HepG2 (cell line): ENCODE data around the gene BATF3. TPM values are rescaled to one million over a fixed set of nuclear protein-coding genes. Genes with fewer than 3 reads are reported as not detected.

Experiments used
- ATAC-seq: fragments of 200-7000 bp; cut with Tn5 transposase; 3 replicates; pipeline ENCODE4 v1.9.1; 2020; ENCODE audit warnings: mild to moderate bottlenecking, moderate library complexity
- BruUV-seq: library from RNA; stranded (reverse); fragments of 400-500 nt; replicated peaks from 2 replicates; lab custom pipeline; 2021; lab: Mats Ljungman, UMichigan
- CTCF ChIA-PET: fragments of 300-600 bp; formaldehyde crosslinking; extraction: SDS; loops from one replicate; lab custom pipeline; 2021; ENCODE audit warnings: low total read pairs, inconsistent platforms, low intra/inter-chr PET ratio; lab: Yijun Ruan, JAX
- POLR2A ChIA-PET: fragments of 350-600 bp; sonication (Branson Sonifier 250); formaldehyde crosslinking; loops from one replicate; lab custom pipeline; 2020; ENCODE audit warnings: antibody characterized with exemption, inconsistent platforms; lab: Yijun Ruan, JAX
- DNase-seq: peaks from one replicate; pipeline ENCODE4 v3.0.0-alpha.2; 2015; ENCODE audit warnings: low spot score
- FAIRE-seq: peaks from 3 replicates; lab custom pipeline; 2011; peaks lifted over from hg19 to GRCh38; lab: Jason Lieb, UNC
- H2AFZ ChIP-seq: one replicate; pipeline ENCODE4 v1.6.1; 2011; ENCODE audit warnings: low read length, inconsistent platforms
- H3K27ac ChIP-seq: fragments of 300-600 bp; 3 replicates; pipeline ENCODE4 v1.8.0; 2011; ENCODE audit warnings: mixed run types, mild to moderate bottlenecking, mixed read lengths, low read length, inconsistent platforms; ENCODE audit not compliant: insufficient read depth; ENCODE audit errors: extremely low read length
- H3K27me3 ChIP-seq, 2 experiments: fragments of 200-600 bp in 1 of 2; 2 replicates in 1 of 2; 3 replicates in 1 of 2; pipeline versions ENCODE4 v1.6.0 to v1.8.0; 2011; ENCODE audit warnings: low read length in 2 of 2, mild to moderate bottlenecking in 2 of 2, moderate library complexity in 2 of 2, inconsistent platforms in 1 of 2; ENCODE audit not compliant: insufficient read depth in 2 of 2, control insufficient read depth in 1 of 2
- H3K36me3 ChIP-seq, 2 experiments: fragments of 200-600 bp in 1 of 2; replicated peaks in 1 of 2; 2 replicates in 1 of 2; 3 replicates in 1 of 2; pipeline versions ENCODE4 v1.5.1 to v1.8.0; 2011; ENCODE audit warnings: low read length in 2 of 2, inconsistent platforms in 1 of 2; ENCODE audit not compliant: insufficient read depth in 2 of 2, control insufficient read depth in 1 of 2
- H3K4me1 ChIP-seq: 2 replicates; pipeline ENCODE4 v1.5.1; 2012; ENCODE audit warnings: low read length, inconsistent platforms; ENCODE audit not compliant: insufficient read depth
- H3K4me2 ChIP-seq: 2 replicates; pipeline ENCODE4 v1.6.0; 2011; ENCODE audit warnings: low read depth, low read length, inconsistent platforms
- H3K4me3 ChIP-seq, 3 experiments: fragments of 200-600 bp in 1 of 3; sonication (generic), shearing (Covaris generic) in 1 of 3; replicated peaks in 1 of 3; 2 replicates each; pipeline ENCODE4 v1.5.1; 2011 to 2016; ENCODE audit warnings: low read length in 3 of 3, inconsistent platforms in 2 of 3, low read depth in 2 of 3, mild to moderate bottlenecking in 2 of 3, control low read depth in 1 of 3, mixed read lengths in 1 of 3; ENCODE audit not compliant: insufficient read depth in 1 of 3
- H3K79me2 ChIP-seq: one replicate; pipeline ENCODE4 v1.6.1; 2011; ENCODE audit warnings: low read length, inconsistent platforms; ENCODE audit not compliant: insufficient read depth
- H3K9ac ChIP-seq: 2 replicates; pipeline ENCODE4 v1.6.0; 2011; ENCODE audit warnings: mild to moderate bottlenecking, low read depth, low read length, inconsistent platforms; ENCODE audit not compliant: insufficient read depth
- H3K9me3 ChIP-seq: 2 replicates; pipeline ENCODE4 v1.5.1; 2012; ENCODE audit warnings: mild to moderate bottlenecking, low read length
- H4K20me1 ChIP-seq: 2 replicates; pipeline ENCODE4 v1.6.0; 2011; ENCODE audit warnings: inconsistent platforms, mild to moderate bottlenecking, low read length, moderate library complexity; ENCODE audit not compliant: insufficient read depth
- JARID2 ChIP-seq: sonication (generic); formaldehyde crosslinking; IDR thresholded peaks from 2 replicates; pipeline ENCODE4 v1.8.1; 2023; ENCODE audit warnings: missing genetic modification reagents, inconsistent platforms; ENCODE audit not compliant: insufficient replicate concordance
- SOX6 ChIP-seq, 2 experiments: fragments of 450-650 bp in 1 of 2; sonication (generic) in 1 of 2; formaldehyde crosslinking in 1 of 2; IDR thresholded peaks; 2 replicates each; pipeline versions ENCODE4 v1.4.0 to v1.6.1; 2017 to 2020; ENCODE audit warnings: antibody characterized with exemption in 1 of 2, mild to moderate bottlenecking in 1 of 2, missing genetic modification reagents in 1 of 2
- ZNF501 ChIP-seq: sonication (generic); formaldehyde crosslinking; IDR thresholded peaks from 2 replicates; pipeline ENCODE4 v1.5.1; 2020; ENCODE audit warnings: mild to moderate bottlenecking, moderate library complexity, missing genetic modification reagents
- WGBS: methylation state at CpG from one replicate; pipeline ENCODE4 v1.1.6; 2017; ENCODE audit warnings: low lambda C conversion rate; 5-methylcytosine and 5-hydroxymethylcytosine counted together
- in situ Hi-C: cut with HindIII; loops from 2 replicates; pipeline ENCODE4 v1.10.0; 2017; ENCODE audit warnings: low pct_unique_long_range_greater_than_20kb; ENCODE audit not compliant: extremely low pct_ligation_motif_present
- intact Hi-C: fragments of 100-400 bp; cut with micrococcal nuclease; formaldehyde crosslinking; loops from one replicate; pipeline ENCODE4 v1.10.0; 2022; ENCODE audit not compliant: unreplicated experiment
- polyA plus RNA-seq, 8 experiments: library from polyadenylated mRNA; depleted of rRNA in 3 of 8; stranded (reverse) in 7 of 8; unstranded in 1 of 8; fragments of >200 nt; fragmentation: Illumina TruSeq in 4 of 8; extraction: Trizol in 4 of 8; gene quantifications; 2 replicates each; pipeline versions ENCODE4 v1.2.1 to v1.2.3, GENCODE V29; 2011 to 2016; ENCODE audit warnings: low read depth in 4 of 8, missing spikeins in 1 of 8, mixed read lengths in 1 of 8; ENCODE audit not compliant: insufficient read depth in 1 of 8
- total RNA-seq, 5 experiments: library from RNA; depleted of rRNA; stranded (reverse); fragments of >200 nt; fragmentation: Illumina TruSeq; extraction: Trizol; gene quantifications; 2 replicates each; pipeline ENCODE4 v1.2.3, GENCODE V29; 2016; ENCODE audit warnings: low read depth in 1 of 5
- TF ChIP-seq, protein P1 (sequence below): sonication (generic); formaldehyde crosslinking; IDR thresholded peaks from 2 replicates; pipeline ENCODE4 v1.8.1; 2023; ENCODE audit warnings: mild to moderate bottlenecking, moderate library complexity, missing genetic modification reagents
- TF ChIP-seq, protein P2 (sequence below): sonication (generic); formaldehyde crosslinking; IDR thresholded peaks from 2 replicates; pipeline ENCODE4 v1.5.1; 2020; ENCODE audit warnings: mild to moderate bottlenecking, moderate library complexity, missing genetic modification reagents

The BATF3 gene
- total and polyA plus RNA-seq, 2 of the 13 experiments (the other 11 are each of a cell fraction or from before 2014, with no cell fraction given), result 0.13 TPM; not detected in 1

DNA sequence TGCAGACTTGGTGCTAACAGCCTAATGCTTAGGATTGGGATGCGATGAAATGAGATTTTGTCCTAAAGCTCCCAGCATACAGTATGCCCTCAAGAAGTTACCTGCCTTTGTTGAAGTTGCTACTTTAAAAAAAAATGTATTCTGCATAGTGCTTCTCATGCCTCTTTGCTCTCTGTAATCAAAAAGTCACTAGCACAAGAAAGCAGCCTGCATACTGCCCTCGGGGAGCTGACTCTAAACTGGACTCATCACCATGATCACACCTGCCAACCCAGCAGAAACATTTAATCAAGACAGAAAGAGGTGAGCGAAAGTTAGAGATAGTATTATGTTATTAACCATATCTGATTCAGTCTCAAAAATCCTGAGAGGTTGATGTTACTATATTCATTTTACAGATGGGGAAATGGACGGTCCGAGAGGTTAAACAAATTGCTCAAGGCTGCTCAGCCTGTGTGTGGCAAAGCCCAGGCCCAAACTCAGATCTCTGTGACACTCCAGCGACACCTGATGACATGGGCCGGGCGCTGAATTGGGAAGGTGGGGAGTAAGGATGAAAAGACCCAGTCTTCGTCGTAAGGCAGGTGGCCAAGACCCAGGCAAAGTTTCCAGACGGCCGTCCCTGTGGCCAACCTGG lies 1.1 kb downstream of the BATF3 start:
- no TSS peak for BruUV-seq
- ATAC-seq, result peak; percentile 12; the same call in 2 of the 3 replicates
- no peak overlapping the region for H3K27ac ChIP-seq
- H3K79me2 ChIP-seq, result no peaks in the 10 kb centered on the region
- no peak overlapping the region for H3K9ac ChIP-seq
- no peaks in the 10 kb centered on the region for H4K20me1 ChIP-seq
- H3K4me1 ChIP-seq, result peaks cover 31% of the 10 kb centered on the region
- no peaks in the 10 kb centered on the region for H3K36me3 ChIP-seq
- no peak for DNase-seq
- no peaks in the 10 kb centered on the region for H3K9me3 ChIP-seq
- POLR2A ChIA-PET, result no interaction called here
- WGBS, result 26% methylated on average over 7 of the region's 12 CpGs
- H3K4me3 ChIP-seq, result peak overlapping the region; percentile 45 to 72 (median 62)
- in situ Hi-C loops, result no loop called here
- H3K27me3 ChIP-seq, result peaks cover 16 to 73% of the 10 kb centered on the region in 2 experiments
- H3K4me2 ChIP-seq, result peak overlapping the region; percentile 84
- CTCF ChIA-PET, result interaction anchor here (0.8 to 1.4 kb wide), 2 partner anchors 84 to 297 kb away, joined by 3 to 5 read pairs; no protein-coding TSS in a partner anchor
- H2AFZ ChIP-seq, result no peak overlapping the region
- intact Hi-C loops, result loop anchor here (2.0 kb wide), 1 partner anchor 34 kb away; no protein-coding TSS in a partner anchor
- TF ChIP-seq SOX6 (IDR thresholded peaks at IDR 0.05) (no peak), SOX6 (CRISPR knock-in tag; IDR thresholded peaks at IDR 0.05) (0 out of 2 replicates have a peak, but pooled peaks have one; percentile 21), ZNF501 (peak; percentile 64; the same call in 1 of the 2 replicates), JARID2 (CRISPR knock-in tag) (no peak)
- TF ChIP-seq, protein P1, sequence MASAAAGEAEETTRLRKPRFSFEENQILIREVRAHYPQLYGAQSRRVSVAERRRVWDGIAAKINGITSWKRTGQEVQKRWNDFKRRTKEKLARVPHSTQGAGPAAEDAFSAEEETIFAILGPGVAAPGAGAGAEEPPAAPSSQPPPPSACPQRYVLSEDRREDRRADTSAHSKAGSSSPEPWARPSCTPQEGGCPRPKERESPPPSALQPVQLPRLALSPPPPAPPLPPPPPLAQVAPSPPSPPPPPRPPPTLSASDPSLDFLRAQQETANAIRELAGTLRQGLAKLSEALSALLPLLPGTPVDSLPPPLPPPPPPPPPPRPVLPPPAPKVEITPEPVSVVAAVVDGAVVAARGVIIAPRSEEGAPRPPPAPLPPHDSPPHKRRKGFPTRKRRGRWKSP (CRISPR knock-in tag), result 0 out of 2 replicates have a peak, but pooled peaks have one; percentile 3
- TF ChIP-seq, protein P2, sequence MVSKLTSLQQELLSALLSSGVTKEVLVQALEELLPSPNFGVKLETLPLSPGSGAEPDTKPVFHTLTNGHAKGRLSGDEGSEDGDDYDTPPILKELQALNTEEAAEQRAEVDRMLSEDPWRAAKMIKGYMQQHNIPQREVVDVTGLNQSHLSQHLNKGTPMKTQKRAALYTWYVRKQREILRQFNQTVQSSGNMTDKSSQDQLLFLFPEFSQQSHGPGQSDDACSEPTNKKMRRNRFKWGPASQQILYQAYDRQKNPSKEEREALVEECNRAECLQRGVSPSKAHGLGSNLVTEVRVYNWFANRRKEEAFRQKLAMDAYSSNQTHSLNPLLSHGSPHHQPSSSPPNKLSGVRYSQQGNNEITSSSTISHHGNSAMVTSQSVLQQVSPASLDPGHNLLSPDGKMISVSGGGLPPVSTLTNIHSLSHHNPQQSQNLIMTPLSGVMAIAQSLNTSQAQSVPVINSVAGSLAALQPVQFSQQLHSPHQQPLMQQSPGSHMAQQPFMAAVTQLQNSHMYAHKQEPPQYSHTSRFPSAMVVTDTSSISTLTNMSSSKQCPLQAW (CRISPR knock-in tag), result 0 out of 2 replicates have a peak, but pooled peaks have one; percentile 13
- TF ChIP-seq, all 625 proteins: peak for 4
- no peak for FAIRE-seq
